SW 1271 (cell line): ENCODE measurements around the gene XYLB.

Experiments
- DNase-seq, 2 experiments: peaks; one replicate each; lab custom pipeline; 2025; lab: John Stamatoyannopoulos, UW

XYLB gene

GRCh38 chr3:38364721-38365400, 18.3 kb downstream of the XYLB start:
- no peak for DNase-seq

GRCh38 chr3:38365469-38366062, 19.0 kb downstream of the XYLB start:
- DNase-seq: no peak

GRCh38 chr3:38366082-38366481, 19.5 kb downstream of the XYLB start:
- no peak for DNase-seq

GRCh38 chr3:38367779-38368178, 21.2 kb downstream of the XYLB start:
- no peak for DNase-seq

- no peak for DNase-seq
Observed at GRCh38 chr3:38368238-38368637, 21.7 kb downstream of the XYLB start.

- no peak for DNase-seq
Observed at GRCh38 chr3:38369186-38369585, 22.6 kb downstream of the XYLB start.

GRCh38 chr3:38370149-38370548, 23.6 kb downstream of the XYLB start:
- DNase-seq: no peak

GRCh38 chr3:38370861-38371260, 24.3 kb downstream of the XYLB start:
- DNase-seq: no peak

- no peak for DNase-seq
Observed at GRCh38 chr3:38371541-38372213, 25.1 kb downstream of the XYLB start.

- no peak for DNase-seq
Observed at GRCh38 chr3:38372214-38372601, 25.6 kb downstream of the XYLB start.

GRCh38 chr3:38374221-38374620, 27.6 kb downstream of the XYLB start:
- DNase-seq: no peak

GRCh38 chr3:38375072-38375471, 28.5 kb downstream of the XYLB start:
- no peak for DNase-seq

GRCh38 chr3:38375488-38376097, 29.0 kb downstream of the XYLB start:
- no peak for DNase-seq

GRCh38 chr3:38376098-38376816, 29.7 kb downstream of the XYLB start:
- DNase-seq: no peak

GRCh38 chr3:38379201-38379770, 32.7 kb downstream of the XYLB start:
- no peak for DNase-seq

- DNase-seq: no peak
Observed at GRCh38 chr3:38382506-38383080, 36.0 kb downstream of the XYLB start.

- DNase-seq: no peak
Observed at GRCh38 chr3:38383156-38383875, 36.7 kb downstream of the XYLB start.

- no peak for DNase-seq
Observed at GRCh38 chr3:38386992-38387750, 40.6 kb downstream of the XYLB start.

- DNase-seq: no peak
Observed at GRCh38 chr3:38387862-38388261, 41.3 kb downstream of the XYLB start.

- no peak for DNase-seq
Observed at GRCh38 chr3:38392604-38393163, 46.1 kb downstream of the XYLB start.
